ES-I3 (cell line): ENCODE data around the gene USP43.
A peak's percentile ranks its signal among the peaks of the same experiment; 100 is the strongest.
"Not testable (repeated sequence)": the region's sequence is repeated elsewhere in the genome, so short reads cannot be mapped to it uniquely, and the experiment has no call there.

Experiments
- H3K36me3 ChIP-seq: 2 replicates; pipeline ENCODE4 v1.6.1; 2013; ENCODE audit warnings: mild to moderate bottlenecking, low read length, control low read depth, moderate library complexity; ENCODE audit not compliant: insufficient read depth
- H3K4me1 ChIP-seq: 2 replicates; pipeline ENCODE4 v1.6.1; 2013; ENCODE audit warnings: mild to moderate bottlenecking, control low read depth, low read length; ENCODE audit not compliant: insufficient read depth
- H3K9ac ChIP-seq: 2 replicates; pipeline ENCODE4 v1.6.1; 2013; ENCODE audit warnings: low read depth, mild to moderate bottlenecking, low read length, moderate library complexity
- H3K9me3 ChIP-seq: 2 replicates; pipeline ENCODE4 v1.6.1; 2013; ENCODE audit warnings: mild to moderate bottlenecking, low read length, moderate library complexity; ENCODE audit not compliant: control insufficient read depth, insufficient read depth

The USP43 gene, protein sequence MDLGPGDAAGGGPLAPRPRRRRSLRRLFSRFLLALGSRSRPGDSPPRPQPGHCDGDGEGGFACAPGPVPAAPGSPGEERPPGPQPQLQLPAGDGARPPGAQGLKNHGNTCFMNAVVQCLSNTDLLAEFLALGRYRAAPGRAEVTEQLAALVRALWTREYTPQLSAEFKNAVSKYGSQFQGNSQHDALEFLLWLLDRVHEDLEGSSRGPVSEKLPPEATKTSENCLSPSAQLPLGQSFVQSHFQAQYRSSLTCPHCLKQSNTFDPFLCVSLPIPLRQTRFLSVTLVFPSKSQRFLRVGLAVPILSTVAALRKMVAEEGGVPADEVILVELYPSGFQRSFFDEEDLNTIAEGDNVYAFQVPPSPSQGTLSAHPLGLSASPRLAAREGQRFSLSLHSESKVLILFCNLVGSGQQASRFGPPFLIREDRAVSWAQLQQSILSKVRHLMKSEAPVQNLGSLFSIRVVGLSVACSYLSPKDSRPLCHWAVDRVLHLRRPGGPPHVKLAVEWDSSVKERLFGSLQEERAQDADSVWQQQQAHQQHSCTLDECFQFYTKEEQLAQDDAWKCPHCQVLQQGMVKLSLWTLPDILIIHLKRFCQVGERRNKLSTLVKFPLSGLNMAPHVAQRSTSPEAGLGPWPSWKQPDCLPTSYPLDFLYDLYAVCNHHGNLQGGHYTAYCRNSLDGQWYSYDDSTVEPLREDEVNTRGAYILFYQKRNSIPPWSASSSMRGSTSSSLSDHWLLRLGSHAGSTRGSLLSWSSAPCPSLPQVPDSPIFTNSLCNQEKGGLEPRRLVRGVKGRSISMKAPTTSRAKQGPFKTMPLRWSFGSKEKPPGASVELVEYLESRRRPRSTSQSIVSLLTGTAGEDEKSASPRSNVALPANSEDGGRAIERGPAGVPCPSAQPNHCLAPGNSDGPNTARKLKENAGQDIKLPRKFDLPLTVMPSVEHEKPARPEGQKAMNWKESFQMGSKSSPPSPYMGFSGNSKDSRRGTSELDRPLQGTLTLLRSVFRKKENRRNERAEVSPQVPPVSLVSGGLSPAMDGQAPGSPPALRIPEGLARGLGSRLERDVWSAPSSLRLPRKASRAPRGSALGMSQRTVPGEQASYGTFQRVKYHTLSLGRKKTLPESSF

DNA sequence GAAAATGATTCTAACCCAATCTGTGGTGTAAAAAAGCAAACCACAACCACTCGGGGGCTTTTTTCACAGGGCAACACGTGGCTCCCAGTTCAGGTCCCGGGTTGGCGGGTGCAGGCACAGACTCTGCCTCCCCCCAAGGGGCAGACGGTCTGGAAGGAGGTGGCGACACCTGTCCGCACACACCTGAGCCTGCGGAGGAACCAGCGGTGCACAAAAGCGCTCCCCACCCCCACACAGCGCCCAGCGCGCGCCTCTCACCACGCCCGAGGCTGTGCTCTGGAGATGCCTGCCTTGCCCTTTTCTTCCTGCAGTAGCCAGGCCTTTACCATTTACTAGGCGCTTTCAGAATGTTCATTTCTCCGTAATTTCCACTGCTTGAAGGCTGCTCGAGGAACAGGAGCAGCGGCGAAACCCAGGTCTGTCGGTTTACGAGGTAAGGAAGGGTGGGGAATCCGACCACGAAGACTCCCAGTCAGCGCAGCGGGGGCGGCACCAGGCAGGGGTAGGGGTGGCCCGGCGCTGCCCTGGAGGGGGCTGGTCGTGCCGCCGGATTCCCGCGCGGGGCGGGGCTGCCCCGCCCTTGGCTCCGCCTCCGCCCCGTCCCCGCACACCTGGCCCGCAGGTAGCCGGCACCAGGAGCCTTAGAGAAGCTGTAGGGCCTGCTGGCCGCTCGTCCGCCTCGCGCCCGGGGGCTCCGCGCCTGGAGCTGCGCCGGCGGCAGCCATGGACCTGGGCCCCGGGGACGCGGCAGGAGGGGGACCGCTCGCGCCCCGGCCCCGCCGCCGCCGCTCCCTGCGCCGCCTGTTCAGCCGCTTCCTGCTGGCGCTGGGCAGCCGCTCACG, at the start of gene USP43:
Gene USP43, plus strand, starts transcription at position 608 of the 842 bp plus-strand sequence. Its CDS starts 116 bp downstream, at position 724.
- Histone ChIP-seq H3K9ac (peak within 1 kb of the TSS; percentile 90), H3K9me3 (no peaks in the 10 kb centered on the region), H3K4me1 (peaks cover 13% of the 10 kb centered on the region), H3K36me3 (0 out of 2 replicates have a peak, but pooled peaks cover 3% of the 10 kb centered on the region)

DNA sequence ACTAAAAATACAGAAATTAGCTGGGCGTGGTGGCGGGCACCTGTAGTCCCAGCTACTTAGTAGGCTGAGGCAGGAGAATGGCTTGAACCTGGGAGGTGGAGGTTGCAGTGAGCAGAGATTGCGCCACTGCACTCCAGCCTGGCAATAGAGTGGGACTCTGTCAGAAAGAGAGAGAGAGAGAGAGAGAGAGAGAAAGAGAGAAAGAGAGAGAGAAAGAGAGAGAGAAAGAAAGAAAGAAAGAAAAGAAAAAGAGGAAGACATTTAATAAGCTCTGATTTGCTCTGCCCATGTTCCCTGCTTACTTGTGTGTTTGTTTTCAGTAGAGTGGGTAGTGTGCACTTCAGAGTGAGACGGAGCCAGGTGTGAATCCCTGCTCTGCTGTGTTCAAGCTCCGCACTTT, 47.7 kb upstream of the USP43 start:
- not testable (repeated sequence) for H3K4me1 ChIP-seq, H3K36me3 ChIP-seq, H3K9me3 ChIP-seq, H3K9ac ChIP-seq

DNA sequence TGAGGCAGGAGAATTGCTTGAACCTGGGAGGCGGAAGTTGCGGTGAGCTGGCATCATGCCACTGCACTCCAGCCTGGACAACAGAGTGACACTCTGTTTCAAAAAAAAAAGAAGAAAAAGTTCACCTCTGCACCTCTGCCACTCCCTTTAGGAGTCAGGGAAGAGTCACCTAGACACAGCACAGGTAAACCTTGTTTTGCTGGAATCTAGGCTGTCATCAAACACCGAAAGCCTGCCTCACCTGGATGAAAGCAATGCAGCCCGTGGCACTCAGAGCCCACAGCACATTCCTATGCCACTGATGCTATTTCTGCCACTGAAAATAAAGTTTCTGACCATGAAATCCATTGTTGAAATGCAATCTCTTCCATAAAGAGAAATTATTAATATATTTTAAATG, 46.7 kb upstream of the USP43 start:
- Histone ChIP-seq H3K36me3 (no peaks in the 10 kb centered on the region), H3K9me3 (no peaks in the 10 kb centered on the region), H3K9ac (no peak overlapping the region), H3K4me1 (no peaks in the 10 kb centered on the region)

DNA sequence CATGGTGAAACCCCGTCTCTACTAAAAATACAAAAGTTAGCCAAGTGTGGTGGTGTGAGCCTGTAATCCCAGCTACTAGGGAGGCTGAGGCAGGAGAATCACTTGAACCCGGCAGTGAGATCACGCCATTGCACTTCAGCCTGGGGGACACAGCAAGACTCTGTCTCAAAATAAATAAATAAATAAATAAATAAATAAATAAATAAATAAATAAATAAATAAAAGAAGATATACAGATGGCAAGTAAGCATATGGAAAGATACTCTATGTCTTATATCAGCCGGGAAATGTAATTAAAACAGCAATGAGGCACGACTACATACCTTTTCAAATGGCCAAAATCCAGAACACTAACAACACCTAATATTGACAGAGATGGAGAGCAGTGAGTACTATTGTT, 40.7 kb upstream of the USP43 start:
- H3K9me3 ChIP-seq, H3K9ac ChIP-seq, H3K4me1 ChIP-seq, H3K36me3 ChIP-seq: not testable (repeated sequence)

DNA sequence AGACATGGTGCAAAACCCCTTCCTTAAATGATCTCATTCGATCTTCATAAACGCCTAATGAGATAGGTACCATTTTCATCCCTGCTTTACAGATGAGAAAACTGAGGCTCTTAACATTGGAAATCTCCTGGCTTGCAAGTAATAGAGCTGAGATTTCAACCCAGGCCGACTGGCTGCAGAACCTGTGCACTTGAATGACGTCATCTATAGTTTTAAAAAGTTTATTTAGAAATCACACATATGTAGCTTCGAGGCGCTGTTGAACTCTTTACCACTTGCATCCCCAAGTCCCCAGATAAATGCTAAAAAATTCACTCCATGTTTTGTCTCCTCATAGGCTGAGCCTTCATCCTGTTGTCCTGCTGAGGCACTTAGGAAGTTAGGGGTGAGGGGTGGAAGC, 38.9 kb upstream of the USP43 start:
- no peaks in the 10 kb centered on the region for H3K36me3 ChIP-seq
- H3K4me1 ChIP-seq: no peaks in the 10 kb centered on the region
- H3K9ac ChIP-seq: no peak overlapping the region
- no peaks in the 10 kb centered on the region for H3K9me3 ChIP-seq

DNA sequence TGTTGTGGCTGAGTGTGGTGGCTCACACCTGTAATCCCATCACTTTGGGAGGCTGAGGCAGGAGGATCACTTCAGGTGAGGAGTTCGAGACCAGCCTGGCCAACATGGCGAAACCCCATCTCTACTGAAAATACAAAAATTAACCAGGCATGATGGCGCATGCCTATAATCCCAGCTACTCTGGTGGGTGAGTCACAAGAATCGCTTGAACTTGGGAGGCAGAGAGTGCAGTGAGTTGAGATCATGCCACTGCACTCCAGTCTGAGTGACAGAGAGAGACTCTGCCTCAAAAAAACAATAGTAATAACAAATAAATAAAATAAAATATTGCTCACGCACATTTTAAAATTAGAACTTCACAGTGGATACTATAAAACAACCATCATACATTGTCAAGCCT, 38.3 kb upstream of the USP43 start:
- not testable (repeated sequence) for H3K9me3 ChIP-seq, H3K4me1 ChIP-seq, H3K36me3 ChIP-seq, H3K9ac ChIP-seq

DNA sequence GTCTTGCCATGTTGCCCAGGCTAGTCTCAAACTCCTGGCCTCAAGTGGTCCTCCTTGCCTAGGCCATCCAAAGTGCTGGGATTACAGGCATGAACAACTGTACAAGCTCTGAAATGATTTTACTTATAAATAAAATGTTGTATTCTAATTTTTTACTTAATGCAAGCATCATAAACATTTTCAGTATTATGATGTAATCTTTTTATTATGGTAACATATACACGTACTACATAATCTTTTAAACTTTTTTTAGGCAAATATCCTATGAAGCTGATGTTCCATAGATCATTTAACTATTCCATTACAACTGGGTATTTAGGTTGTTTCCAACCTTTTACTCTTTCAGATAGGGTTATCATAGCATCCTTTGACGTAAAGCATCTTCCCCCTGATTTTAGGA, 33.8 kb upstream of the USP43 start:
- no peaks in the 10 kb centered on the region for H3K36me3 ChIP-seq
- no peaks in the 10 kb centered on the region; the same call in none of the 2 replicates for H3K9me3 ChIP-seq
- no peak overlapping the region for H3K9ac ChIP-seq
- no peaks in the 10 kb centered on the region for H3K4me1 ChIP-seq

DNA sequence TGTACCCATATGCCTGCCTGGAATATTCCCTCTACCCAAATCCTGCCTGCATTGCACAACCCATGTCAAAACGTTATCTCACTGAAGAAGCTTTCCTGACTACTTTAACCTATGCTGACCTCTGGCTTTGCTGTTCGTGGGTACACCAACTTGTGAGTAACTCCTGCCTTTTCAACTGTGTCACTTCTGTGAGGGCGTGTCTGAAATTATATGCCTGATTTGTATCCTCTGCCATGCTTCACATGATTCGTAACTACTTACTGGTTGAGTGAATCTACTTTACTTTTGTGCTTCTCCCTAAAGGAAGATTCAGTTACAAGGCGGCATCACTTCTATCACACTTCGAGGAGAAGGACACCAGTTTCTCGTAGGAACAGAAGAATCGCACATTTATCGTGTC, 33.3 kb upstream of the USP43 start:
- H3K36me3 ChIP-seq: no peaks in the 10 kb centered on the region
- no peaks in the 10 kb centered on the region for H3K4me1 ChIP-seq
- no peaks in the 10 kb centered on the region; the same call in none of the 2 replicates for H3K9me3 ChIP-seq

DNA sequence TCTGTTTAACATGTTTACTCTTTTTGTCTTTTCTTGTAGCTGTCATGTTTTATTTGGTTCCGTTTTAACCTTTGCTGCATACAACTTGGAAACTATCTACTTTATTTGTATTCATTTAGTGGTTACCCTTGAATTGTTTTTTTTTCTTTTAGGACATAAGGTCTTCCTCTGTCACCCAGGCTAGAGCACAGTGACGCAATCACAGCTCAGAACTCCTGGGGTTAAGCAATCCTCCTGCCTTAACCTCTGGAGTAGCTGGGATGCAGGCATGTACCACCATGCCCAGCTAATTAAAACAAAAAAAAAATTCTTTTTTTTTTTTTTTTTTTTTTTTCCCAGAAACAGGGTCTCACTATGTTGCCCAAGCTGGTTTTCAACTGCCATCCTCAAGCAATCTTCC, 29.8 kb upstream of the USP43 start:
- Histone ChIP-seq H3K36me3 (no peaks in the 10 kb centered on the region), H3K4me1 (no peaks in the 10 kb centered on the region), H3K9me3 (no peaks in the 10 kb centered on the region; the same call in none of the 2 replicates), H3K9ac (peak overlapping the region; percentile 1; the same call in 1 of the 2 replicates)

More for the DNA sequence above, 33.3 kb upstream of the USP43 start:
- no peak overlapping the region for H3K9ac ChIP-seq

DNA sequence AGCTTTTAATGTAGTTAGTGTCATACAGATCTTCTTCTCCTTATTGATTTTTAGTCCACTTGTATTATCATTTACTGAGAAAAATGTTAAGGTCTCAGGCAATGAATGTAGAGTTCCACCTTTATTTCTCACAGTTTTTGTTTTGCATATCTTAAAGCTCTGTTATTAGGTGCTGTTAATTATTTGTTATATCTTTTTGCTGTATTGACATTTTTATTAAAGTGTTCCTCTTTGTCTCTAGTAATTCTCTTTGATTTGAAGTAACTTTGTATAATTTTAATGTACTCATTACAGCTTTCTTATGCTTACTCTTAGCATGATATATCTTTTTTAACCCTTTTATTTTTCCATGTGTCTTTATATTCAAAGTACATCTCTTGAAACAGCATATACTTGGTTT, 22.4 kb upstream of the USP43 start:
- Histone ChIP-seq H3K4me1 (no peaks in the 10 kb centered on the region), H3K36me3 (no peaks in the 10 kb centered on the region), H3K9me3 (no peaks in the 10 kb centered on the region; the same call in 1 of the 2 replicates), H3K9ac (no peak overlapping the region)

DNA sequence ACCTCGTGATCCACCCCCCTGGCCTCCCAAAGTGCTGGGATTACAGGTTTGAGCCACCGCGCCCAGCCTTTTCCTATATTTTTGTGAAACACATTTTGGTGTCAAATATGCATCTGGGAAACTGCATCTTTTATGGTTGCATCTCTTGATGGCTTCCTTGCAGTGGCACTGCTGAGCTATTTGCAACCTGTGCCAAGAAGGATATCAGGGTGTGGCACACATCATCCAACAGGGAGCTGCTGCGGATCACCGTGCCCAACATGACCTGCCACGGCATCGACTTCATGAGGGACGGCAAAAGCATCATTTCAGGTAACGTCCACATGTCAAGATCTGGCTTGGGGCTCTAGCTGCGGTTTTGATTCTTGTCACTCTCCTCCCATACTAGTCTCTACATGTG, 16.8 kb upstream of the USP43 start:
- Histone ChIP-seq H3K36me3 (no peaks in the 10 kb centered on the region), H3K4me1 (no peaks in the 10 kb centered on the region), H3K9ac (no peak overlapping the region), H3K9me3 (no peaks in the 10 kb centered on the region)

DNA sequence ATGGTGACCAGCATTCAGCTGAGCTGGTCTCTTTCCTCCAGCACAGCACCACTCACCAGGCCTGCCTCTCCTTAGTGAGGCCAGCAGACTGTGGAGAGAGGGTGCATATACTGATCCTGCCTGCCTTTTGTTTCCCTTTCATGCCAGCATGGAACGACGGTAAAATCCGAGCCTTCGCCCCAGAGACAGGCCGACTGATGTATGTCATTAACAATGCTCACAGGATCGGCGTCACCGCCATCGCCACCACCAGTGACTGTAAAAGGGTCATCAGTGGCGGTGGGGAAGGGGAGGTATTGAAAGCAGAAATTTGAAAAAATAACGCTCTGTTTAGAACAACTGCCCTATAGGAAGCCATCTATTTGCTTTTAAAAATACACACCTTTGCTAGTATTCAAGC, 12.6 kb upstream of the USP43 start:
- H3K36me3 ChIP-seq: no peaks in the 10 kb centered on the region
- no peaks in the 10 kb centered on the region for H3K9me3 ChIP-seq
- H3K9ac ChIP-seq: no peak overlapping the region
- H3K4me1 ChIP-seq: no peaks in the 10 kb centered on the region

DNA sequence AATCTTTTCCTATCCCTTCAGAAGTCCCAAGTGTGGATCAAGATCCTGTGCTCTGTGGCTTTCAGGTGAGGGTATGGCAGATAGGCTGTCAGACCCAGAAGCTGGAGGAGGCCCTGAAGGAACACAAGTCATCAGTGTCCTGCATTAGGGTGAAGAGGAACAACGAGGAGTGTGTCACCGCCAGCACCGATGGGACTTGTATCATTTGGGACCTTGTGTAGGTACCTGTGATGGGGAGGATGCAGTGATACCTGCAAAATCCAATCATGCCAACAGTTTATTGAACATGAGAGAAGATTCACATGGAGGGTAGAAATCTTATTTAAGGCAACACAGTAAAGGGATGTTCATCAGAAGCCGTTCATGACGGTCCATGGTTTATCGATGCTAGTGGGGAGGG, 10.0 kb upstream of the USP43 start:
- Histone ChIP-seq H3K9ac (no peak overlapping the region), H3K36me3 (no peaks in the 10 kb centered on the region), H3K9me3 (no peaks in the 10 kb centered on the region), H3K4me1 (no peaks in the 10 kb centered on the region)

DNA sequence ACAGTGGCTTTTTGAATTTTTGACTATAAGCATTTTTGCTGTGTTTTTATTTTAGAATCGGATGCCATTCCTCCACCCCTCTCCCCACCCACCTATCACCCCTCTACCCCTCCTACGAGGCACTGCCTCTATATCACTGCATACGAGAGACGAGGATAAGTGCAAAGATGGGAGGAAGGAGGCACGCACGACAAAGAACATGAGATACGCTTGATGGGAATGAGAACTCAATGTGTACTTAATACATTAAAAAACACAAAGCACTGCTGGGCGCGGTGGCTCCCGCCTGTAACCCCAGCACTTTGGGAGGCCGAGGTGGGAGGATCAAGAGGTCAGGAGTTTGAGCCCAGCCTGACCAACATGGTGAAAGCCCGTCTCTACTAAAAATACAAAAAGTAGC, 8.8 kb upstream of the USP43 start:
- H3K9me3 ChIP-seq: no peaks in the 10 kb centered on the region
- no peak overlapping the region for H3K9ac ChIP-seq
- no peaks in the 10 kb centered on the region for H3K4me1 ChIP-seq
- H3K36me3 ChIP-seq: no peaks in the 10 kb centered on the region
